Measurements from ENCODE around the gene IKZF3.

IKZF3 gene

DNA sequence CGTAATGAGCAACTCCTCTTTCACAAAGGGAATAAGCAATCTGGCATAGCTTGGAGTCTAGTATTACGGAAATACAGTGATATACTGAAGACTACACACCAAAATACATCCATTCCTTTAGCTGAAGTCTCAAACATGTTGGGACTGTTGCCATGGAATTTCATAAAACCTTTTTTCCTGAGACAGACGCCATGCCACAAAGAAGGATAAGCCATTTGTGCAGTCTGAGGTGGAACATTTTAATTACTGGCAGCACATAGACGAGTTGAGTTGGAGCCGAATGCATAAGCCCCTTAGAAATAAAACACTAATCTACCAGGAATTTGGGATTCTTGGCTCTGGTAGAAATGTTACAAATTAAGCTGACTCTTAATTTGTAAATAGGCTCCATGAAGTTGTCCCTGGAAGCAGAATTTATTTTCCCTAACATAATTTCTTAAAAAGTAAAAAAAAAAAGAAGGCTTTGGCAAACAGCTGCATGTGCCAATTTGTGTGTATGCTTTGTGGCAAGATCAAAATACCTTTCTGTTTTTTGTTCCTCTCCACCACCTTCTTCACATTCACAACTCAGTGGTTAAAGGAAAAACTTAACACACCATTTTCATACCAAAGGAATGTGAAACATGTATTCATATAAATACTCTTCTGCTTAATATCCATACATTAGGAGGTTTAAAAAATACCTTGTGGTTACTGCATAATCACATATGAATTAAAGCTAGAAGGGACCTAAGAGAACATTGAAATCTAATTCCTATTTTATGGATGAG lies 100.9 kb downstream of the IKZF3 start:
- no peak for DNase-seq (ENCODE audit: low read depth)
- TF ChIP-seq, protein P1, sequence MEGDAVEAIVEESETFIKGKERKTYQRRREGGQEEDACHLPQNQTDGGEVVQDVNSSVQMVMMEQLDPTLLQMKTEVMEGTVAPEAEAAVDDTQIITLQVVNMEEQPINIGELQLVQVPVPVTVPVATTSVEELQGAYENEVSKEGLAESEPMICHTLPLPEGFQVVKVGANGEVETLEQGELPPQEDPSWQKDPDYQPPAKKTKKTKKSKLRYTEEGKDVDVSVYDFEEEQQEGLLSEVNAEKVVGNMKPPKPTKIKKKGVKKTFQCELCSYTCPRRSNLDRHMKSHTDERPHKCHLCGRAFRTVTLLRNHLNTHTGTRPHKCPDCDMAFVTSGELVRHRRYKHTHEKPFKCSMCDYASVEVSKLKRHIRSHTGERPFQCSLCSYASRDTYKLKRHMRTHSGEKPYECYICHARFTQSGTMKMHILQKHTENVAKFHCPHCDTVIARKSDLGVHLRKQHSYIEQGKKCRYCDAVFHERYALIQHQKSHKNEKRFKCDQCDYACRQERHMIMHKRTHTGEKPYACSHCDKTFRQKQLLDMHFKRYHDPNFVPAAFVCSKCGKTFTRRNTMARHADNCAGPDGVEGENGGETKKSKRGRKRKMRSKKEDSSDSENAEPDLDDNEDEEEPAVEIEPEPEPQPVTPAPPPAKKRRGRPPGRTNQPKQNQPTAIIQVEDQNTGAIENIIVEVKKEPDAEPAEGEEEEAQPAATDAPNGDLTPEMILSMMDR (IDR thresholded peaks at IDR 0.05; ENCODE audit: insufficient read depth, low read depth, low read length, missing control alignments) = no peak

DNA sequence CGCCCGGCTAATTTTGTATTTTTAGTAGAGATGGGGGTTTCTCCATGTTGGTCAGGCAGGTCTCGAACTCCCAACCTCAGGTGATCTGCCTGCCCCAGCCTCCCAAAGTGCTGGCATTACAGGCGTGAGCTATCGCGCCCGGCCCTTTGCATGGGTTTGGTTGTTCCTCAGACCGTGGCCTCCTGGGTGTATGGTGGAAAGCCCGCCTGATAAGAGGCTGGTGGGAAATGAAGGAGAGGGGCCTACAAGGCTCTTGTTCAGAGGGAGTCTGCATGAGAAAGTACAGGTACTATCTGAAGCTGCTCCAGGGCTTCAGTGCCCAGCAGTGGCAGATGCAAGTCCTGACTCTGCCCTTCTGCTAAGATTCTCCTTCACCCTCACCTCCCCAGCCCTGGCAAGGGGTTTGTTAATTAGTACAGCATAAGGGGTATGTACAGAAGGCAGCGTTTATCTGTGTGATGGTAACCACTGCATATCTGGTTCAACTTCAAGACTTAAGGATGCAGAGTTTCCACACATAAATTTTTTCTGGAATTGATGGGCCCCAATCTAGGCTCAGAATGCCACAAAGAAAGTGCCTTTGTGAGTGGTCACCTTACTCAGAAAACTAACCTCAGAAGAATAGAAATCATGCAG lies 102.1 kb downstream of the IKZF3 start:
- TF ChIP-seq, protein P1 (IDR thresholded peaks at IDR 0.05; ENCODE audit: insufficient read depth, low read depth, low read length, missing control alignments) = no peak
- no peak for DNase-seq (ENCODE audit: low read depth)
- no peak overlapping the region for H3K4me3 ChIP-seq (ENCODE audit: low read length)

More for the DNA sequence above, 100.9 kb downstream of the IKZF3 start:
- H3K4me3 ChIP-seq (ENCODE audit: low read length) = no peak overlapping the region

DNA sequence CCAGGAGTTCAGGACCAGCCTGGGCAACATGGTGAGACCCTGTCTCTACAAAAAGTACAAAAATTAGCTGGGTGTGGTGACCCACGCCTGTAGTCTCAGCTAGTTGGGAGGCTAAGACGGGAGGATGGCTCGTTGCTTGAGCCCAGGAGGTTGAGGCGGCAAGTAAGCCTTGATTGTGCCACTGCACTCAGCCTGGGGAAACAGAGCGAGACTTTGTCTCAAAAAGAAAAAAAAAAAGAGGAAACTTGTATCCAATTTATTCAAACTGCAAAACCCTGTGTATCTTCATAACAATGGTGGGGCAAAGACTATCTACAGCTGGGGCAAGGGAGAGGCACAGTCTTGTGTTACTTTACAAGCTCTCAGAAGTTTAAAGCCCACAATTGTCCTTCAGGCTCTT lies 104.9 kb downstream of the IKZF3 start:
- no peak overlapping the region for H3K4me3 ChIP-seq (ENCODE audit: low read length)
- DNase-seq (ENCODE audit: low read depth) = no peak
- TF ChIP-seq, protein P1 (IDR thresholded peaks at IDR 0.05; ENCODE audit: insufficient read depth, low read depth, low read length, missing control alignments) = no peak

DNA sequence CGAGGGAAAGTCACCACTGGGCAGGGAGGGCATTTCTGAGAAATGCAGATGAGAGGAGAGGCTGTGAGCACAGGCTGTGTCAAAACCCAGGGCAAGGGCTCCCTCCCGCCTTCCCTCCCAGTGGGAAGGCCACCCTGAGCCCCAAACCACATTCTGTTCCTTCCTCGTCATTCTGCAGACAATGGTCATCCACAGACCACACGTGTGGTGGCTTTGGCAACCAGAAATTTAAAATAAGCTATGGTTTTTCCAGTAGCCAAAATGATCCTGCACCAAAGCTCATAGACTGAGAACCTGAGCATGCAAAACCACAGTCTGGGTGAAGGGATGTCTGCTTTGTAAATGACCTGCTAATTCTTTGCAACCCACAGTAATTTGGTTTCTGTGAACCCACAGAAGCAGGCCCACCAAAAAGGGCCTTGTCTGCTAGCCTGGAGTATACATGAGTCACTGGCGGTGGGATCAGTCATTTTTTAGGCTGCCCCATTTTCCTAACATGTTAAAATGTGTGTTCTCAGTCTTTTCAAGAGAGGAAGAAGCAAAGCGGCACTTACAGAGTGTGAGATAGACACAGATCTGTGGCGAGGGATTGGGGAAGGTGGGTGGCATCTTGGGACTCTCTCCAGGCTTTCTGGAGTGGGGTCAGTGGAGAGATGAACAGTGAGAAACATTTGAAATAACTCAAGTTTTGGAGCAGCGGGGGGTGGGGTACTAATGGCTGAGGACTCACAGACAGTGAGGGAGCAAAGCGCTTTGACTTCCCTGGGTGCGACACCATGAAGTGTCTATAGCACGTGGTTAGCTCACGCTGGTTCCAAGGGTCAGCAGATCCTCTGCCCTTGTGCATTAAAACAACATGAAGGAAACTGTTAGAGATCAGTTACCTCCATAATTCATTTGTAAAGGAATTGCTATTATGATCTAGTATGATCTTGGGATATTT lies 105.9 kb downstream of the IKZF3 start:
- TF ChIP-seq, protein P1 (IDR thresholded peaks at IDR 0.05; ENCODE audit: insufficient read depth, low read depth, low read length, missing control alignments) = no peak
- no peak for DNase-seq (ENCODE audit: low read depth)
- H3K4me3 ChIP-seq (ENCODE audit: low read length) = no peak overlapping the region

DNA sequence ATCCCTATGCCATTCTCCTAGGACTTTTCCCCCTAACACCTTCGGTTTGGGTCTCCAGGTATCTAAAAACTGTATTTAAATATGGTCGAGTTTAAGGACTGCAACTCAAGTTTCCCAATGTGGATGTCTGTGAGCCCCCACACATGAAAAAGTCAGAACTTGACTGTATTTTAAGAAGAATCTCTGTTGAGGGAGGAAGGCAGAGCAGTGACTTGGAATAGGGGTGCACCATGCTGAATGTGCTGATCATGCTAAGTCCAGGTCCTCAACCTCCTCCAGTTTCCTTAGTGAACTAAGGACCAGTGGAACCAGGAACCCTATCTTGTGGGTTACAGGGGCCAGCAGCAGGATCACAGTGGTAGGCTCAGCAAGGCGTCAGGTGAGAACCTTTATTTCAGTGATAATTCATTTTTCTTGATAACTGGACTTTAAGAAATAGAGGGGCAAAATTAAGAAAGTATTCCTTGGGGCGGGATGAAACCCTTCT lies 106.9 kb downstream of the IKZF3 start:
- no peak for DNase-seq (ENCODE audit: low read depth)
- TF ChIP-seq, protein P1 (IDR thresholded peaks at IDR 0.05; ENCODE audit: insufficient read depth, low read depth, low read length, missing control alignments) = no peak
- H3K4me3 ChIP-seq (ENCODE audit: low read length) = no peak overlapping the region

DNA sequence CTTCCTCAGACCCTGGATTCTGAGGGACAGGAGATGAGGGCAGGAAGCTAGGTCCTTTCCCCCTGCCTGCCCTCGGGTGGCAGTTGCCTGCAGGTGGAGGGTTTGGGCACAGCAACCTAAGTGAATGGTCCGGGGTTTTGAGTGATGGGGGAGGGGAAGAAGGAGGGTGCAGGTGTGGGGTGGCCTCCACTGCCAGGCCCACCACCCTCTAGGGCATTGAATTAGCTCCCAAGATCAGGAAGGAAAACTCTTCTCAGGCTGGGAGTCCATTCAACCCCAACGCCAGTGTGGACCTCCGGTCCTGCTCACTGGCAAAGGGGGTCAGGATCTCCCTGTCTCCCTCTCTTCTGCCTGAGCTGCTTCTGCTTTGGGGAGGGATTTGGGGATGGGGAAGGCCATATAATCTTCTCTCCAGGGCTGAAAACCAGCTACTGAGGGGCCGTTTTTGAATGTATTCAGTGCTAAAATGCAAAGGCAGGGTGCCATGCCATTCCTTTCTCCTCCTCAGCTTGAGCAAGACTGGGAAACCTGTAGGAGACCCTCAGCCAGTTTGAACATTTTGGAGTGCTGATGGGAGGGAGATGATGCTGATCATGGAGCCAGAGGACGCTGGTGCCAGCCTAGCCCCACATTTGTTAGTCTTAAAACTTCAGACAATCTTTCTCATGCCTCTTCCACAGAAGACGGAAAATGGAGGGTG lies 107.6 kb downstream of the IKZF3 start:
- TF ChIP-seq, protein P1 (IDR thresholded peaks at IDR 0.05; ENCODE audit: insufficient read depth, low read depth, low read length, missing control alignments) = no peak
- no peak for DNase-seq (ENCODE audit: low read depth)
- H3K4me3 ChIP-seq (ENCODE audit: low read length) = no peak overlapping the region

All from epithelial cell of esophagus (primary cell).